OCI-LY7 (cell line): ENCODE results near the gene COG7. TPM values are rescaled to one million over a fixed set of nuclear protein-coding genes. Genes with fewer than 3 reads are reported as not detected.
A peak's percentile ranks its signal among the peaks of the same experiment; 100 is the strongest.

Experiments
- BruUV-seq: library from RNA; stranded (reverse); fragments of 400-500 nt; replicated peaks from 2 replicates; lab custom pipeline; 2021; lab: Mats Ljungman, UMichigan
- CTCF ChIA-PET: fragments of 300-600 bp; sonication (Branson Sonifier 250); formaldehyde crosslinking; loops from one replicate; lab custom pipeline; 2022; ENCODE audit warnings: antibody characterized with exemption; ENCODE audit not compliant: unreplicated experiment; lab: Charles Lee
- POLR2A ChIA-PET: fragments of 300-600 bp; sonication (Branson Sonifier 250); formaldehyde crosslinking; loops from one replicate; lab custom pipeline; 2022; ENCODE audit warnings: antibody characterized with exemption; lab: Charles Lee
- DNase-seq: peaks from one replicate; pipeline ENCODE4 v3.0.0-alpha.2; 2015; ENCODE audit warnings: low spot score
- H2AFZ ChIP-seq: fragments of 200-600 bp; sonication (generic), shearing (Covaris generic); 2 replicates; pipeline ENCODE4 v1.6.1; 2014; ENCODE audit warnings: mild to moderate bottlenecking, antibody characterized with exemption, low read length, moderate library complexity
- H3K27ac ChIP-seq: fragments of 200-600 bp; sonication (generic); 2 replicates; pipeline ENCODE4 v1.5.1; 2014; ENCODE audit warnings: mixed run types, low read depth, mild to moderate bottlenecking, moderate library complexity, low read length, inconsistent platforms; ENCODE audit not compliant: poor library complexity, severe bottlenecking
- H3K36me3 ChIP-seq: fragments of 200-600 bp; sonication (generic); 2 replicates; pipeline ENCODE4 v1.6.1; 2014; ENCODE audit warnings: mild to moderate bottlenecking, antibody characterized with exemption, low read length, moderate library complexity, mixed read lengths; ENCODE audit not compliant: insufficient read depth
- H3K4me1 ChIP-seq: fragments of 200-600 bp; sonication (generic); 2 replicates; pipeline ENCODE4 v1.5.1; 2014; ENCODE audit warnings: mild to moderate bottlenecking, low read length; ENCODE audit not compliant: insufficient read depth, poor library complexity, severe bottlenecking
- H3K4me2 ChIP-seq: fragments of 200-600 bp; sonication (generic); 2 replicates; pipeline ENCODE4 v1.6.1; 2014; ENCODE audit warnings: mild to moderate bottlenecking, low read length
- H3K4me3 ChIP-seq: fragments of 200-600 bp; sonication (generic); 2 replicates; pipeline ENCODE4 v1.5.1; 2014; ENCODE audit warnings: mild to moderate bottlenecking, low read depth, low read length; ENCODE audit not compliant: poor library complexity, severe bottlenecking
- H3K79me2 ChIP-seq: fragments of 200-600 bp; sonication (generic); 2 replicates; pipeline ENCODE4 v1.6.1; 2016; ENCODE audit warnings: low read depth, mild to moderate bottlenecking, low read length, moderate library complexity, mixed read lengths; ENCODE audit not compliant: insufficient read depth
- H3K9me2 ChIP-seq: fragments of 200-600 bp; sonication (generic); 2 replicates; pipeline ENCODE4 v1.6.1; 2016; ENCODE audit warnings: mild to moderate bottlenecking, low read length, mixed read lengths; ENCODE audit not compliant: insufficient read depth
- H3K9me3 ChIP-seq: fragments of 200-600 bp; sonication (generic); 2 replicates; pipeline ENCODE4 v1.6.1; 2014; ENCODE audit warnings: mild to moderate bottlenecking, mixed run types, low read length, mixed read lengths
- H4K20me1 ChIP-seq: fragments of 200-600 bp; sonication (generic); 2 replicates; pipeline ENCODE4 v1.6.1; 2014; ENCODE audit warnings: mild to moderate bottlenecking, antibody characterized with exemption, low read length, moderate library complexity, mixed read lengths; ENCODE audit not compliant: insufficient read depth
- CTCF ChIP-seq: fragments of 200-600 bp; sonication (generic); conservative IDR thresholded peaks from 2 replicates; pipeline ENCODE4 v1.5.1; 2014; ENCODE audit warnings: mild to moderate bottlenecking, antibody characterized with exemption, low read length, moderate library complexity, mixed read lengths
- EZH2phosphoT487 ChIP-seq: fragments of 200-600 bp; sonication (generic); IDR thresholded peaks from 2 replicates; pipeline ENCODE4 v1.6.1; 2018; ENCODE audit warnings: low read depth, borderline replicate concordance, mild to moderate bottlenecking, mixed run types, antibody characterized with exemption, low read length, moderate library complexity, mixed read lengths
- intact Hi-C: fragments of 100-400 bp; cut with micrococcal nuclease; formaldehyde crosslinking; loops from one replicate; pipeline ENCODE4 v1.10.0; 2022; ENCODE audit not compliant: unreplicated experiment
- total RNA-seq, 2 experiments: library from RNA; depleted of rRNA in 1 of 2; stranded (reverse); fragments of >200 nt in 1 of 2; shearing (Covaris generic) in 1 of 2; gene quantifications; 2 replicates each; pipeline ENCODE4 v1.2.3, GENCODE V29; 2014 to 2022

COG7 gene
- total RNA-seq, 2 experiments from 2014 or later: 11.4 to 21.0 TPM

GRCh38 chr16:23371368-23371767 lies 81.6 kb downstream of the COG7 start:
- CTCF ChIA-PET: no interaction called here
- no peaks in the 10 kb centered on the region for H3K9me3 ChIP-seq
- DNase-seq: no peak
- no peak overlapping the region for H3K4me2 ChIP-seq
- BruUV-seq: no TSS peak
- TF ChIP-seq CTCF: peak; percentile 68
- TF ChIP-seq EZH2phosphoT487: no peak
- no peak overlapping the region for H3K4me3 ChIP-seq
- H4K20me1 ChIP-seq: no peaks in the 10 kb centered on the region
- H3K79me2 ChIP-seq: no peaks in the 10 kb centered on the region
- POLR2A ChIA-PET: no interaction called here
- H2AFZ ChIP-seq: no peak overlapping the region
- no peaks in the 10 kb centered on the region for H3K36me3 ChIP-seq
- no peak overlapping the region for H3K27ac ChIP-seq
- intact Hi-C loops: no loop called here
- peaks cover 4% of the 10 kb centered on the region for H3K4me1 ChIP-seq
- H3K9me2 ChIP-seq: no peaks in the 10 kb centered on the region

- no peak overlapping the region for H3K4me3 ChIP-seq
- no peaks in the 10 kb centered on the region for H3K9me3 ChIP-seq
- CTCF ChIA-PET: no interaction called here
- peaks cover 18% of the 10 kb centered on the region for H3K4me1 ChIP-seq
- no TSS peak for BruUV-seq
- DNase-seq: no peak
- no peak overlapping the region for H2AFZ ChIP-seq
- H4K20me1 ChIP-seq: no peaks in the 10 kb centered on the region
- intact Hi-C loops: no loop called here
- H3K79me2 ChIP-seq: no peaks in the 10 kb centered on the region
- TF ChIP-seq EZH2phosphoT487: no peak
- TF ChIP-seq CTCF: no peak
- H3K36me3 ChIP-seq: no peaks in the 10 kb centered on the region
- H3K4me2 ChIP-seq: no peak overlapping the region
- H3K9me2 ChIP-seq: no peaks in the 10 kb centered on the region
- POLR2A ChIA-PET: no interaction called here
- no peak overlapping the region for H3K27ac ChIP-seq
Observed at GRCh38 chr16:23369416-23369815, 83.6 kb downstream of the COG7 start.

- Histone ChIP-seq H3K4me3 (no peak overlapping the region), H4K20me1 (no peaks in the 10 kb centered on the region), H3K9me3 (no peaks in the 10 kb centered on the region), H3K79me2 (no peaks in the 10 kb centered on the region), H2AFZ (no peak overlapping the region), H3K27ac (no peak overlapping the region), H3K4me2 (no peak overlapping the region), H3K4me1 (peaks cover 18% of the 10 kb centered on the region), H3K9me2 (no peaks in the 10 kb centered on the region), H3K36me3 (no peaks in the 10 kb centered on the region)
- TF ChIP-seq CTCF (no peak), EZH2phosphoT487 (no peak)
- intact Hi-C loops: no loop called here
- no peak for DNase-seq
- ChIA-PET POLR2A (interaction anchor here (0.6 kb wide), 1 partner anchor 232 kb away, joined by 3 read pairs; no protein-coding TSS in a partner anchor), CTCF (no interaction called here)
- BruUV-seq: no TSS peak
Observed at GRCh38 chr16:23368469-23368868, 84.5 kb downstream of the COG7 start.
